Caco-2 (cell line): ENCODE results near the gene KCNV2. TPM values are rescaled to one million over a fixed set of nuclear protein-coding genes. Genes with fewer than 3 reads are reported as not detected.
A peak's percentile ranks its signal among the peaks of the same experiment; 100 is the strongest.

Experiments used
- BruUV-seq: library from RNA; stranded (reverse); fragments of 400-500 nt; replicated peaks from 2 replicates; lab custom pipeline; 2021; lab: Mats Ljungman, UMichigan
- CTCF ChIA-PET: fragments of 300-600 bp; sonication (Branson Sonifier 250); formaldehyde crosslinking; loops from one replicate; lab custom pipeline; 2022; ENCODE audit warnings: antibody characterized with exemption; lab: Charles Lee
- POLR2A ChIA-PET: fragments of 300-600 bp; sonication (Branson Sonifier 250); formaldehyde crosslinking; loops from one replicate; lab custom pipeline; 2022; ENCODE audit warnings: antibody characterized with exemption; lab: Charles Lee
- DNase-seq, 2 experiments: peaks; one replicate each; pipeline versions ENCODE4 v3.0.0 to v3.0.0-alpha.2; 2020 to 2022
- H3K27me3 ChIP-seq: replicated peaks from 2 replicates; pipeline ENCODE4 v1.6.0; 2011; ENCODE audit warnings: low read length; ENCODE audit not compliant: control insufficient read depth, insufficient read depth
- H3K36me3 ChIP-seq: 2 replicates; pipeline ENCODE4 v1.5.1; 2011; ENCODE audit warnings: low read length; ENCODE audit not compliant: control insufficient read depth, insufficient read depth
- H3K4me1 ChIP-seq: fragments of 250-450 bp; sonication (Bioruptor Pico); 2 replicates; pipeline ENCODE4 v1.5.1; 2020; ENCODE audit warnings: mild to moderate bottlenecking
- H3K4me3 ChIP-seq: 2 replicates; pipeline ENCODE4 v1.5.1; 2011; ENCODE audit warnings: low read depth, mild to moderate bottlenecking, control low read depth, low read length
- H3K9me3 ChIP-seq: fragments of 250-450 bp; sonication (Bioruptor Pico); 2 replicates; pipeline ENCODE4 v1.5.1; 2020; ENCODE audit warnings: mild to moderate bottlenecking, moderate library complexity
- H3K27ac Mint-ChIP-seq: one replicate; pipeline ENCODE4 v1.8.0; 2022; ENCODE audit warnings: mixed read lengths; ENCODE audit not compliant: unreplicated experiment
- H3K27me3 Mint-ChIP-seq: one replicate; pipeline ENCODE4 v1.8.0; 2022; ENCODE audit warnings: mixed read lengths; ENCODE audit not compliant: insufficient read depth, unreplicated experiment
- H3K36me3 Mint-ChIP-seq: one replicate; pipeline ENCODE4 v1.8.0; 2022; ENCODE audit warnings: mild to moderate bottlenecking, mixed read lengths; ENCODE audit not compliant: insufficient read depth, unreplicated experiment
- H3K4me1 Mint-ChIP-seq: one replicate; pipeline ENCODE4 v1.8.0; 2022; ENCODE audit warnings: low read depth, mixed read lengths; ENCODE audit not compliant: unreplicated experiment
- H3K4me3 Mint-ChIP-seq: one replicate; pipeline ENCODE4 v1.8.0; 2022; ENCODE audit warnings: mild to moderate bottlenecking, moderate library complexity, mixed read lengths; ENCODE audit not compliant: unreplicated experiment
- H3K9me3 Mint-ChIP-seq: one replicate; pipeline ENCODE4 v1.8.0; 2022; ENCODE audit warnings: mixed read lengths; ENCODE audit not compliant: unreplicated experiment
- intact Hi-C: fragments of 100-400 bp; cut with micrococcal nuclease; formaldehyde crosslinking; loops from one replicate; pipeline ENCODE4 v1.10.0; 2022; ENCODE audit not compliant: unreplicated experiment
- total RNA-seq: library from RNA; stranded (reverse); gene quantifications from 2 replicates; pipeline ENCODE4 v1.2.3, GENCODE V29; 2022
- TF ChIP-seq, protein P1 (sequence below), 2 experiments: fragments of 200-600 bp in 1 of 2; IDR thresholded peaks; 1 replicate in 1 of 2; 2 replicates in 1 of 2; pipeline versions ENCODE4 v1.5.1 to v1.8.0; 2011 to 2022; ENCODE audit warnings: antibody characterized with exemption in 1 of 2, control low read depth in 1 of 2, inconsistent platforms in 1 of 2, low read depth in 1 of 2, low read length in 1 of 2, mild to moderate bottlenecking in 1 of 2, moderate library complexity in 1 of 2; ENCODE audit not compliant: insufficient read depth in 1 of 2, severe bottlenecking in 1 of 2, unreplicated experiment in 1 of 2

Gene KCNV2
- total RNA-seq, 1 experiment from 2014 or later: not detected

GRCh38 chr9:2726650-2727340, 9.5 kb downstream of the KCNV2 start:
- H3K9me3 Mint-ChIP-seq: no peaks in the 10 kb centered on the region
- no peaks in the 10 kb centered on the region for H3K36me3 Mint-ChIP-seq
- TF ChIP-seq, protein P1, sequence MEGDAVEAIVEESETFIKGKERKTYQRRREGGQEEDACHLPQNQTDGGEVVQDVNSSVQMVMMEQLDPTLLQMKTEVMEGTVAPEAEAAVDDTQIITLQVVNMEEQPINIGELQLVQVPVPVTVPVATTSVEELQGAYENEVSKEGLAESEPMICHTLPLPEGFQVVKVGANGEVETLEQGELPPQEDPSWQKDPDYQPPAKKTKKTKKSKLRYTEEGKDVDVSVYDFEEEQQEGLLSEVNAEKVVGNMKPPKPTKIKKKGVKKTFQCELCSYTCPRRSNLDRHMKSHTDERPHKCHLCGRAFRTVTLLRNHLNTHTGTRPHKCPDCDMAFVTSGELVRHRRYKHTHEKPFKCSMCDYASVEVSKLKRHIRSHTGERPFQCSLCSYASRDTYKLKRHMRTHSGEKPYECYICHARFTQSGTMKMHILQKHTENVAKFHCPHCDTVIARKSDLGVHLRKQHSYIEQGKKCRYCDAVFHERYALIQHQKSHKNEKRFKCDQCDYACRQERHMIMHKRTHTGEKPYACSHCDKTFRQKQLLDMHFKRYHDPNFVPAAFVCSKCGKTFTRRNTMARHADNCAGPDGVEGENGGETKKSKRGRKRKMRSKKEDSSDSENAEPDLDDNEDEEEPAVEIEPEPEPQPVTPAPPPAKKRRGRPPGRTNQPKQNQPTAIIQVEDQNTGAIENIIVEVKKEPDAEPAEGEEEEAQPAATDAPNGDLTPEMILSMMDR (IDR thresholded peaks at IDR 0.05; ENCODE audit: insufficient read depth in 1 of 2, low read depth in 1 of 2, low read length in 1 of 2, severe bottlenecking in 1 of 2, unreplicated experiment in 1 of 2): no peak
- no peak for DNase-seq
- CTCF ChIA-PET: no interaction called here
- H3K27ac Mint-ChIP-seq: no peak overlapping the region
- intact Hi-C loops: loop anchor here (5.0 kb wide), 3 partner anchors 46 to 594 kb away; no protein-coding TSS in a partner anchor
- H3K4me3 Mint-ChIP-seq: no peak overlapping the region
- Histone ChIP-seq H3K9me3 (no peaks in the 10 kb centered on the region), H3K4me3 (no peak overlapping the region), H3K4me1 (peaks cover 15% of the 10 kb centered on the region), H3K27me3 (no peaks in the 10 kb centered on the region), H3K36me3 (no peaks in the 10 kb centered on the region)
- H3K27me3 Mint-ChIP-seq: no peaks in the 10 kb centered on the region
- H3K4me1 Mint-ChIP-seq: peaks cover 5% of the 10 kb centered on the region
- POLR2A ChIA-PET: no interaction called here
- BruUV-seq: no TSS peak

- no peaks in the 10 kb centered on the region for H3K9me3 Mint-ChIP-seq
- no peak for DNase-seq
- no peaks in the 10 kb centered on the region for H3K36me3 Mint-ChIP-seq
- no peak overlapping the region for H3K27ac Mint-ChIP-seq
- no peak overlapping the region for H3K4me3 Mint-ChIP-seq
- Histone ChIP-seq H3K27me3 (no peaks in the 10 kb centered on the region), H3K4me1 (peaks cover 15% of the 10 kb centered on the region), H3K4me3 (no peak overlapping the region), H3K9me3 (no peaks in the 10 kb centered on the region), H3K36me3 (no peaks in the 10 kb centered on the region)
- ChIA-PET CTCF (interaction anchor here (0.9 kb wide), 1 partner anchor 85 kb away, joined by 3 read pairs; no protein-coding TSS in a partner anchor), POLR2A (no interaction called here)
- peaks cover 5% of the 10 kb centered on the region for H3K4me1 Mint-ChIP-seq
- intact Hi-C loops: loop anchor here (5.0 kb wide), 3 partner anchors 45 to 595 kb away; no protein-coding TSS in a partner anchor
- no TSS peak for BruUV-seq
- TF ChIP-seq, protein P1 (IDR thresholded peaks at IDR 0.05; ENCODE audit: insufficient read depth in 1 of 2, low read depth in 1 of 2, low read length in 1 of 2, severe bottlenecking in 1 of 2, unreplicated experiment in 1 of 2): no peak
- no peaks in the 10 kb centered on the region for H3K27me3 Mint-ChIP-seq
Observed at GRCh38 chr9:2727374-2727773, 10.1 kb downstream of the KCNV2 start.

DNA sequence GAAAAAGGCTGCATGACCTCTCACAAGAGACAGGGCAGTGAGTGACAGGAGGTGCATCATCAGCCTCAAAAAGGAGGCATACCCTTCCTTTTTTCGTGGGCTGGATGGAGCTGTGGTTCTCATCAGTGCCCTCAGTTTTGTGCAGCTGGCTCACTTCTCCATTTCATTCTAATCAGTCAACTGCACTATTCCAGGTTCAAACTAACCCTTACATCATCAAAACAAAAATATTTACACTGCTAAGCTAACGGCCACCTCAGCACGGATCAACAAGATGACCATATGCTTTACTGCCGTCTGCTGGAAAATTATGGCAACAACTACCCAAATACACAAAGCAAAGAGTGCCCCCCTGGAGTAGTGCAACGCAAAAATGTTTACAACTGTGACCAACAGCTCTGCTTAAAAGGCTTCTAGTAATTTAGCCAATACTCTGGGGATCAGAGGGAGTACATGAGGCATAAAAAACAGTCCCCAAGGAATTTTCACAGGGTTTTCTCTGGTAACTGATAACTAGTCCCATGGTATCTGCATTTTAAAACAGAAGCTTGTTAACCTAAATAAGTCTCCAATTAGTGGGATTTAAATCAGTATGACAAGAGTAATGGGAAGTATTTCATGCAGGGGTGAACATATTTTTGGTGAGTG, 10.8 kb downstream of the KCNV2 start:
- Mint-ChIP-seq H3K4me1 (peaks cover 5% of the 10 kb centered on the region), H3K9me3 (no peaks in the 10 kb centered on the region), H3K4me3 (no peak overlapping the region), H3K27ac (no peak overlapping the region), H3K36me3 (no peaks in the 10 kb centered on the region), H3K27me3 (no peaks in the 10 kb centered on the region)
- TF ChIP-seq, protein P1 (IDR thresholded peaks at IDR 0.05; ENCODE audit: insufficient read depth in 1 of 2, low read depth in 1 of 2, low read length in 1 of 2, severe bottlenecking in 1 of 2, unreplicated experiment in 1 of 2): peak in 1 of 2 experiments; percentile 45
- CTCF ChIA-PET: interaction anchor here (0.9 kb wide), 1 partner anchor 86 kb away, joined by 3 read pairs; no protein-coding TSS in a partner anchor
- no peaks in the 10 kb centered on the region for H3K36me3 ChIP-seq
- BruUV-seq: no TSS peak
- intact Hi-C loops: loop anchor here (2.0 to 5.0 kb wide), 4 partner anchors 44 to 596 kb away; no protein-coding TSS in a partner anchor
- H3K4me3 ChIP-seq: no peak overlapping the region
- no peaks in the 10 kb centered on the region for H3K27me3 ChIP-seq
- DNase-seq: peak in 1 of 2 experiments; percentile 16
- POLR2A ChIA-PET: no interaction called here
- H3K9me3 ChIP-seq: no peaks in the 10 kb centered on the region
- H3K4me1 ChIP-seq: peaks cover 15% of the 10 kb centered on the region
